Endothelial cell of umbilical vein (primary cell): ENCODE measurements around the gene PLPPR4. TPM values are rescaled to one million over a fixed set of nuclear protein-coding genes. Genes with fewer than 3 reads are reported as not detected.

Source experiments
- BruUV-seq: library from RNA; stranded (reverse); fragments of 400-500 nt; replicated peaks from 2 replicates; lab custom pipeline; 2021; lab: Mats Ljungman, UMichigan
- CTCF ChIA-PET: fragments of 300-600, 350-600 bp; sonication (Branson Sonifier 250); formaldehyde crosslinking; loops from one replicate; lab custom pipeline; 2021; ENCODE audit warnings: antibody characterized with exemption, inconsistent platforms; lab: Charles Lee
- POLR2A ChIA-PET: fragments of 300-600, 350-600 bp; sonication (Branson Sonifier 250); formaldehyde crosslinking; loops from one replicate; lab custom pipeline; 2021; ENCODE audit warnings: antibody characterized with exemption, inconsistent platforms; lab: Charles Lee
- DNase-seq: peaks from one replicate; pipeline ENCODE4 v3.0.0-alpha.2; 2011; ENCODE audit warnings: low read depth, low spot score
- FAIRE-seq: peaks from 2 replicates; lab custom pipeline; 2011; peaks lifted over from hg19 to GRCh38; lab: Jason Lieb, UNC
- H2AFZ ChIP-seq: 2 replicates; pipeline ENCODE4 v1.6.0; 2012; ENCODE audit warnings: low read depth, low read length, control low read depth, inconsistent platforms
- H3K27ac ChIP-seq: 2 replicates; pipeline ENCODE4 v1.5.1; 2011; ENCODE audit warnings: low read depth, mild to moderate bottlenecking, control low read depth, low read length, moderate library complexity; ENCODE audit not compliant: insufficient read depth
- H3K27me3 ChIP-seq, 2 experiments: 2 replicates each; pipeline versions ENCODE4 v1.6.0 to v1.6.1; 2011; ENCODE audit warnings: low read length in 2 of 2, mixed read lengths in 1 of 2; ENCODE audit not compliant: control insufficient read depth in 2 of 2, insufficient read depth in 2 of 2
- H3K36me3 ChIP-seq, 2 experiments: 2 replicates in 1 of 2; 3 replicates in 1 of 2; pipeline ENCODE4 v1.5.1; 2011; ENCODE audit warnings: low read length in 2 of 2, mild to moderate bottlenecking in 1 of 2, moderate library complexity in 1 of 2; ENCODE audit not compliant: control insufficient read depth in 2 of 2, insufficient read depth in 2 of 2; ENCODE audit errors: extremely low read depth in 1 of 2
- H3K4me1 ChIP-seq: 3 replicates; pipeline ENCODE4 v1.5.1; 2011; ENCODE audit warnings: mild to moderate bottlenecking, low read length; ENCODE audit not compliant: control insufficient read depth, insufficient read depth; ENCODE audit errors: extremely low read depth
- H3K4me2 ChIP-seq: 2 replicates; pipeline ENCODE4 v1.6.1; 2011; ENCODE audit warnings: low read length, control low read depth, mixed read lengths; ENCODE audit not compliant: insufficient read depth
- H3K4me3 ChIP-seq, 3 experiments: fragments of 200-600 bp in 1 of 3; sonication (generic), shearing (Covaris generic) in 1 of 3; replicated peaks in 1 of 3; 2 replicates each; pipeline ENCODE4 v1.5.1; 2011 to 2016; ENCODE audit warnings: control low read depth in 3 of 3, low read length in 3 of 3, mild to moderate bottlenecking in 2 of 3, inconsistent platforms in 1 of 3, low read depth in 1 of 3, moderate library complexity in 1 of 3; ENCODE audit not compliant: insufficient read depth in 1 of 3
- H3K79me2 ChIP-seq: 2 replicates; pipeline ENCODE4 v1.6.0; 2012; ENCODE audit warnings: low read length, inconsistent platforms; ENCODE audit not compliant: control insufficient read depth, insufficient read depth
- H3K9ac ChIP-seq: replicated peaks from 2 replicates; pipeline ENCODE3; 2011; ENCODE audit warnings: low read length, control low read depth; ENCODE audit not compliant: insufficient read depth; ENCODE audit errors: extremely low read depth
- H3K9me1 ChIP-seq: replicated peaks from 3 replicates; pipeline ENCODE4 v1.6.0; 2011; ENCODE audit warnings: mild to moderate bottlenecking, low read length; ENCODE audit not compliant: control insufficient read depth, insufficient read depth; ENCODE audit errors: extremely low read depth
- H3K9me3 ChIP-seq: replicated peaks from 2 replicates; pipeline ENCODE4 v1.5.1; 2012; ENCODE audit warnings: low read length, inconsistent platforms; ENCODE audit not compliant: control insufficient read depth, insufficient read depth
- H4K20me1 ChIP-seq: replicated peaks from 2 replicates; pipeline ENCODE3; 2011; ENCODE audit warnings: mild to moderate bottlenecking, low read length; ENCODE audit not compliant: control insufficient read depth, insufficient read depth; ENCODE audit errors: extremely low read depth
- CTCF ChIP-seq, 2 donors: IDR thresholded peaks; 1 replicate in 1 of 2; 2 replicates in 1 of 2; pipeline ENCODE4 v1.5.1; 2011; ENCODE audit warnings: low read length in 2 of 2, mild to moderate bottlenecking in 2 of 2, moderate library complexity in 2 of 2, control low read depth in 1 of 2, inconsistent platforms in 1 of 2, low read depth in 1 of 2; ENCODE audit not compliant: insufficient read depth in 1 of 2; ENCODE audit errors: extremely low read depth in 1 of 2
- EZH2 ChIP-seq: IDR thresholded peaks from 2 replicates; pipeline ENCODE4 v1.6.1; 2012; ENCODE audit warnings: borderline replicate concordance, low read depth, mild to moderate bottlenecking, moderate library complexity, low read length, inconsistent platforms; ENCODE audit not compliant: severe bottlenecking
- FOS ChIP-seq: IDR thresholded peaks from 2 replicates; pipeline ENCODE4 v1.6.1; 2011; ENCODE audit warnings: mild to moderate bottlenecking, low read length, moderate library complexity, borderline replicate concordance; ENCODE audit not compliant: insufficient read depth
- GATA2 ChIP-seq: IDR thresholded peaks from 2 replicates; pipeline ENCODE4 v1.7.0; 2011; ENCODE audit warnings: low read depth, mild to moderate bottlenecking, moderate library complexity, mixed read lengths, low read length; ENCODE audit not compliant: insufficient read length, insufficient read depth
- JUN ChIP-seq: IDR thresholded peaks from 2 replicates; pipeline ENCODE4 v1.6.1; 2011; ENCODE audit warnings: borderline replicate concordance, low read depth; ENCODE audit not compliant: insufficient read length, insufficient read depth
- MAX ChIP-seq: IDR thresholded peaks from 2 replicates; pipeline ENCODE4 v1.6.1; 2011; ENCODE audit not compliant: insufficient read depth, insufficient read length
- MYC ChIP-seq: IDR thresholded peaks from one replicate; pipeline ENCODE4 v1.6.1; 2011; ENCODE audit warnings: mild to moderate bottlenecking, low read depth, low read length
- POLR2A ChIP-seq: IDR thresholded peaks from 2 replicates; pipeline ENCODE4 v1.6.1; 2012; ENCODE audit warnings: low read depth, mild to moderate bottlenecking, control low read depth, low read length
- POLR2AphosphoS5 ChIP-seq: IDR thresholded peaks from 2 replicates; pipeline ENCODE4 v1.6.1; 2012; ENCODE audit warnings: low read depth, mild to moderate bottlenecking, control low read depth, low read length, moderate library complexity; ENCODE audit not compliant: insufficient read depth
- dilution Hi-C: fragments of 300-500 bp; cut with MboI; formaldehyde crosslinking; loops from one replicate; pipeline ENCODE4 v1.15.0; 2019; ENCODE audit warnings: low sequenced_read_pairs; ENCODE audit not compliant: extremely low pct_ligation_motif_present
- intact Hi-C: fragments of 100-400 bp; cut with micrococcal nuclease; formaldehyde crosslinking; loops from one replicate; pipeline ENCODE4 v1.10.0; 2022
- polyA plus RNA-seq, 4 experiments: library from polyadenylated mRNA; depleted of rRNA in 3 of 4; stranded (reverse) in 3 of 4; unstranded in 1 of 4; fragments of >200 nt; gene quantifications; 2 replicates each; pipeline versions ENCODE4 v1.2.1 to v1.2.3, GENCODE V29; 2011 to 2012; ENCODE audit warnings: missing spikeins in 1 of 4
- total RNA-seq: library from RNA; stranded (reverse); gene quantifications from 2 replicates; pipeline ENCODE4 v1.2.3, GENCODE V29; 2021

The PLPPR4 gene
- total and polyA plus RNA-seq, 2 donors (not counting 3 experiments of a cell fraction or from before 2014, with no cell fraction given), result not detected

- Histone ChIP-seq H3K9ac (no peak overlapping the region), H3K4me1 (no peaks in the 10 kb centered on the region), H3K27ac (no peak overlapping the region), H3K27me3 (peaks cover 0 to 3% of the 10 kb centered on the region in 2 experiments), H3K36me3 (no peaks in the 10 kb centered on the region), H3K4me3 (no peak overlapping the region), H4K20me1 (no peaks in the 10 kb centered on the region), H3K79me2 (no peaks in the 10 kb centered on the region), H3K4me2 (no peak overlapping the region), H2AFZ (no peak overlapping the region), H3K9me1 (no peaks in the 10 kb centered on the region), H3K9me3 (no peaks in the 10 kb centered on the region)
- no peak for DNase-seq
- BruUV-seq, result no TSS peak
- intact Hi-C loops (no loop called here), dilution Hi-C loops (no loop called here)
- ChIA-PET CTCF (interaction anchor here (1.3 kb wide), 1 partner anchor 9 kb away, joined by 3 read pairs; no protein-coding TSS in a partner anchor), POLR2A (interaction anchor here (0.5 kb wide), 1 partner anchor 69 kb away, joined by 8 read pairs; no protein-coding TSS in a partner anchor)
- TF ChIP-seq POLR2AphosphoS5 (no peak), JUN (no peak), GATA2 (no peak), MYC (no peak), MAX (no peak), CTCF (IDR thresholded peaks at IDR 0.05; ENCODE audit: extremely low read depth in 1 of 2, insufficient read depth in 1 of 2, low read depth in 1 of 2, low read length in 2 of 2) (no peak), FOS (no peak), POLR2A (no peak), EZH2 (no peak)
- FAIRE-seq, result no peak
These were observed 13.0 kb upstream of the PLPPR4 start for GRCh38 chr1:99251308-99251707.
